Fibroblast of skin of right biceps (primary cell): ENCODE measurements around the gene ROPN1L.
"Not testable (repeated sequence)": the region's sequence is repeated elsewhere in the genome, so short reads cannot be mapped to it uniquely, and the experiment has no call there.

Experiments used
- DNase-seq: peaks from one replicate; pipeline ENCODE4 v3.0.0-alpha.2; 2013

ROPN1L gene

DNA sequence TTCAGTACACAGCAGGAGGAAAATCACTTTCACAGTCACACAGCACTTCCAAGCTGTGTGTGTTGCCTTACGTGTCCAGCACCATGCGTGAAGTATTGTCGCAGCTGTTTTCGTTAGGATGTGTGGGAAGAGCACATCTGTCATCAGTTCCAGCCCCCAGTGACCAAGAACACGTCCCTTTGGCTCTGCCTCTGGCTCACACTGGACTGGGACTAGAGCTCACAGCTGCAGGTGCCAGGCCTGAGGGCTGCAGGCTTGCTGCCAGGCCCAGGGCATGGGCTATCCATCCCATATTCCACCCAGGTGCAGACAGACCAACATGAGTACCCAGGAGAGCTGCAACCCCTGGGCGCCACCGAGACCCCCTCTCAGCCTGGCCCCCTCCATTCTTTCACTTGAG, 61.6 kb downstream of the ROPN1L start:
- DNase-seq = no peak

DNA sequence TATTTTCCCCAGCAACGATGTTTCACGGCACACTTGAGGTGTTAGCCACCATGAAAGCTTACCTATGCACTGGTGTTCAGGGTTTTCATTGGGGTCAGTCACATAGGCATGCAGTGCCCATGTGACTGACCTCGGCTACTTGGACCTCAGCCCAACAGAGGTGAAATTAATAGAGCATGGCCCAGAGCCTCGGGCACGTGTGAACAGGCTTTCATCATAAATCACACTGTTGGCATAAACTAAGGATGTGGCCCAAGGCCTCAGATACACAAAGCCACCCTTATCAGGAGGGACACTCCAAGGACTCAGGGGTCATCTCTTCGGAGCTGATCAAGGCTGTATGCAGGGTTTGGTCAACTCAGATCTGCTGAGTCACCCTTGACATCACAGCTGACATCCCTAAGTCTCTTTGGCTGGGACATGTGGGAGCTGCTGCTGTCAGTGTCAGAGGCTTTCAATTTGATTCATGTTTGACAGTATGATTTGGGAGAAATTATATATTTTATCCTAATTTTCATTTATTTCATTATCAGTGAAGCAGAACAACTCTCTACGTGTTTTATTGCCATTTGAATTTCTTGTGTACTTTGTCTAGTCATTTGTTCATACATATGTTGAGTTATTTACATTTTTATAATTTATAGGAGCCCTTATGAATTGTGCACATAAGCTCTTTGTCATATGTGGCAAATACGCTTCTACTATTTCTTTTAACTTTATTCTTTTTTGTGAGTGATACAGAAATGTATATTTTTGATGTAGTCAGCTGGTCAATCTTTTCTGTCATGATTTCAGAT, 62.5 kb downstream of the ROPN1L start:
- DNase-seq = no peak

DNA sequence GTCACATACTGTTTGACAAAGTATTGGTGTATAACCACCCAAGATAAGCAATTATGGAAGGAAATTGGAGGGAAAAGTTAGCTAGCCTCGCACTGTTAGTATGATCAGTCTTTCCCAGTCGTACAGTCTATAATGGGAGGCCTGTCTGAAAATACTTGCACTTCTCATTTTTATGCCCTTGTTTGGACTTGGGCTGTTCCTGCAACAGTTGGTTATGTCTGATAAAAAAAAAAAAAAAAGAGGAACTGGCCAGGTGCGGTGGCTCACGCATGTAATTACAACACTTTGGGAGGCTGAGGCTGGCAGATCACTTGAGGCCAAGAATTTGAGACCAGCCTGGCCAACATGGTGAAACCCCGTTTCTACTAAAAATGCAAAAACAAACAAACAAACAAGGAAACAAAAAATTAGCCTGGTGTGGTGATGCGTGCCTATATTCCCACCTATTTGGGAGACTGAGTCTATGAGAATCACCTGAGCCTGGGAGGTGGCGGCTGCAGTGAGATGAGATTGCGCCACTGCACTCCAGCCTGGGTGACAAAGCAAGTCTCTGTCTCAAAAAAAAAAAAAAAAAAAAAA, 63.9 kb downstream of the ROPN1L start:
- no peak for DNase-seq

DNA sequence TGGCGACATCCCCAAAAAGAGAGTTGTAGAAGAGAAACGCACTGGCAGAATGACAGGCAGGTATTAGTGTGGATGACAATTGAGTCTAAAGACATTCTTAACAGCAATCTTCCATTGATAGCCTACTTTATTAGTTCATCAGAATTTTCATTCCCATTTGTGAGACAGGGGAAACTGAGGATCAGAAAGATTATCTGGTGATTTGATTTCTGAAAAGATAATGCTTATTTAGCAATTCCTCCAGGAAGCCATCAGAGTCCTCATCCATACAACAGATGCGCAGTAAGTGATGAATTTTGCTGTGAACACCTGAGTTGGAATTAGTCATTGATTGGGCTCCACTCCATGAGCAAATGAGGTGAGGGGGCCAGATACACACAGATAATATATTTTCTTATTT, 64.9 kb downstream of the ROPN1L start:
- DNase-seq = no peak

DNA sequence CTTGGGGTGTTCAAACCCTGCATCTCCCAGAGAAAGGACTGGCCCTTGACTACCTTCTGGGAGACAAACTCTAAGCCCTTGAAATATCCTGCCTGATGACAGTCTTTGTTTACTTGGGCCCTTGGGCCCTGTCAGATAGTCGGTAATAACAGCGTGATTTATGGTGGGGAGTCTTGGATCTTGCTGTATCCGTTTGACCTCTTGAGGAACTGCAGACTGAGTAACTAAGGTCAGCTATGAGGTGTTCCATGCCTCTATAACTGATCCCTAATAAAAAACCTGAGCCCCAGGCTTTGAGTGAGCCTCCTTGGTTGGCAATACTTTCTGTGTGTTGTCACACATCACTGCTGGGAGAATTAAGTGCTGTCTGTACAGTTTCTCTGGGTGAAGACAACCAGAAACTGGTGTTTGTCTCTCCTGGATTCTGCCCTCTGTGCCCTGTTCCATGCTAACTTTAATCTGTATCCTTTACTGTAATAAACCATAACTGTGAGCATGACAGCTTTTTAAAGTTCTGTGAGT, 66.0 kb downstream of the ROPN1L start:
- DNase-seq = peak; percentile 48

DNA sequence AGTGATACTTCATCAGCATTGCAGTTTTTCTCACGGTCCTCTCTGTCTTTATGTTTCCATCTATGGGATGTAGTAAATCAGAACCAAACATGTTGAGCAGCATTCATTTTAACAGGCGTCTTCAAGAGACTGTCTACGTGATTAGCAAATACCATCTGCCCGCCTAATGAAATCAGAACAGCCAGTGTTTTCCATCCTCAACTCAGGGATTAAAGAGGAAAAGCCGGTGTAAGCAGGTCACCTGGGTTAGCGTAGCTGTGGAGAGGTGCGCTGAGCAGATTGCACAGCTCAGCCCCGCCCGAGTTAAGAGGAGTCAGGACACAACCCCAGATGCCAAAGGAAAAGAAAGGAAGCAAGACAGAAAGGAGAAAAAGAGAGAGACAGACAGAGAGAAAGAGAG, 67.9 kb downstream of the ROPN1L start:
- DNase-seq = no peak

DNA sequence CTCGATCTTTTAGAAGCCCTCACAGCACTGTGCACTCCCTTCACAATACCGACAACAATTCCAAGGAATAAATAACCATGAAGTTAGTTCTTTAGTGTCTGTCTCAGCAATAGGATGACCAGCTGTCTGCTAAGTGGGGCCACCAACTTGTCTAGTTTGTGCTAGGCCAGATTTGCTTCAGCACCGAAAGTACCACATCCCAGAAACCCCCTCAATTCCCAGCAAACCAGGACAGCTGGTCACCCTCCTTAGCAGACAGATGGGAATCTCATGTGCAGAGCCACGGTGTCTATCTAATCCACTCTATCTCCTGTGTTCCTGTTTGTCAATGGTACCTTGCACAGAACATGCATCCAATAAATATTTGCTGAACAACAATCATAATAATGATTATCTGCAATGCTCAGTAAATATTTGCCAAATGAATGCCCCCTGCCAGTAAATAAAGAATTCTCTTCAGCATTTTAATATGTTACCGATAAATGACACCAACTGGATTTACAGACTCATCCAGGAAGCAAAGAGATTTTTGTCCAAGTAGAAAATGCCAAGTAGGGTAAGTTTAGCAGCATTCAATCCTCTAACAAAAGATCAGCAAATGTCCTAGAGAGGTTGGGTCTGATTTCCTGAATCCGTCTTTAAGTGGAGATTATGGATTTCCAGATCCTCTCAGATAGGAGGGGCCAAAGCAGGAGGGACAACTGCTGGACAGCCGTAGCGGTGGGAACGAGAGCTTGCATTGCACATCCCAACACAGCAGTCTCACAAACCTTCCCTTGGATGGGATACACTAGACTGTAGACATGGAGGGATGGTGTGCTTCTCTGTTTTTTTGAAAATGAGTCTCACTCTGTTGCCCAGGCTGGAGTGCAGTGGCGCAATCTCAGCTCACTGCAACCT, 70.3 kb downstream of the ROPN1L start:
- no peak for DNase-seq

DNA sequence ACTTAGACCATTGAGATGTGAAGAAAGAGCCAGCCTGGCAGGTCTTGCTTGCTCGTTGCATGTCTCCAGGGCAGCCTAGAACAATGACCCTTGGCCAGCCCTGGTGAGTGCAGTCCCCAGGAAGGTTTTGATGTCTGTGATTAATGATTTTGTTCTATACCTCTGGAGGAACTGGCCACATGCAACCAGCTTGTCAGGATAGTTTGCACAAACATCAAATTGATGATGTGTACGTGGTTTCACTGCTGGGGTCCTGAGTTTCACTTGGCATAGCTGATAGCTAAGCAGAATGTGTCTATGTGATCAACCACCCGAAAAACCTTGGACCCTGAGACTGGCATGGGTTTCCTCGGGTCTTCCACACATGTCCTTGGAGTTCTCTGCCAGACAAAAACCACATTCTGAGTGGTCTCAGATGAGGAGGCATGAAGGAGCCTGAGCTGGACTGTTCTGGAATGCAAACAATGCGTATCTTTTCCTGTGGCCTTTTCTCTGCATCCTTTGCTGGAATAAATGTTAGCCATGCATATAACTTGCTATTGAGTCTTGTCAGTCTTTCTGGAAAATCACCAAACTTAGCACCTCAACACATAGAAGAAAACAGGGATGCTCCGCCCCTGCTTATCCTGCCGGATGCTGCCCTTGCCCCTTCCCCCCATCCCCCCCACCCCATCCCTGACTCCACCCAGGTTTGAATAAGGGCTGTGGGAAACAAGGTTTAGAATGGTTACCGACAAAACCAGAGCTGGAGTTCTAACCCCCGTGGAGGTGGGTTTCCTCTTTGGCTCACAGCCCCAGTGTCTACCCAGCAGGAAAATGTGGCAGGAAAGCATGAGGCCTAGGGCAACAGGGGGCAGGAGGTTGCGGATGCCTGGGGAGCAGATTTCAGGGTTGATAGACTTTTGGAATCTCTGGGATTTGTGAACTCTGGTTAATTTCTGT, 72.1 kb downstream of the ROPN1L start:
- peak; percentile 97 for DNase-seq

DNA sequence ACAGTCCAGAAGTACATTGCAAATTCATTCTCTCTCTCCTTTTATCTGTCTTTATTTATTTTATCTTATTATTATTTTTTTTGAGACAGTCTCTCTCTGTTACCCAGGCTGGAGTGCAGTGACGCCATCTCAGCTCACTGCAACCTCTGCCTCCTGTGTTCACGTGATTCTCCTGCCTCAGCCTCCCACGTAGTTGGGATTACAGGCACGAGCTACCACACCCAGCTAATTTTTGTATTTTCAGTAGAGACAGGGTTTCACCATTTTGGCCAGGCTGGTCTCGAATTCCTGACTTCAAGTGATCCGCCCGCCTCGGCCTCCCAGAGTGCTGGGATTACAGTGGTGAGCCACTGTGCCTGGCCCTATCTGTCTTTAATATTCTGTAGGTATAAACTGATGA, 72.9 kb downstream of the ROPN1L start:
- DNase-seq = not testable (repeated sequence)
